Activated T-helper 1 cell treated with anti-CD3 and anti-CD28 coated beads, Interleukin-2, amount 50 U/mL, for 16 hours (primary cell): ENCODE results near the gene BUD23.
"Not testable (repeated sequence)": the region's sequence is repeated elsewhere in the genome, so short reads cannot be mapped to it uniquely, and the experiment has no call there.

ENCODE experiments used
- DNase-seq, 2 donors: peaks; one replicate each; pipeline ENCODE4 v3.0.0-alpha.2; 2020; ENCODE audit warnings: low read depth in 1 of 2, low spot score in 1 of 2

BUD23 gene

DNA sequence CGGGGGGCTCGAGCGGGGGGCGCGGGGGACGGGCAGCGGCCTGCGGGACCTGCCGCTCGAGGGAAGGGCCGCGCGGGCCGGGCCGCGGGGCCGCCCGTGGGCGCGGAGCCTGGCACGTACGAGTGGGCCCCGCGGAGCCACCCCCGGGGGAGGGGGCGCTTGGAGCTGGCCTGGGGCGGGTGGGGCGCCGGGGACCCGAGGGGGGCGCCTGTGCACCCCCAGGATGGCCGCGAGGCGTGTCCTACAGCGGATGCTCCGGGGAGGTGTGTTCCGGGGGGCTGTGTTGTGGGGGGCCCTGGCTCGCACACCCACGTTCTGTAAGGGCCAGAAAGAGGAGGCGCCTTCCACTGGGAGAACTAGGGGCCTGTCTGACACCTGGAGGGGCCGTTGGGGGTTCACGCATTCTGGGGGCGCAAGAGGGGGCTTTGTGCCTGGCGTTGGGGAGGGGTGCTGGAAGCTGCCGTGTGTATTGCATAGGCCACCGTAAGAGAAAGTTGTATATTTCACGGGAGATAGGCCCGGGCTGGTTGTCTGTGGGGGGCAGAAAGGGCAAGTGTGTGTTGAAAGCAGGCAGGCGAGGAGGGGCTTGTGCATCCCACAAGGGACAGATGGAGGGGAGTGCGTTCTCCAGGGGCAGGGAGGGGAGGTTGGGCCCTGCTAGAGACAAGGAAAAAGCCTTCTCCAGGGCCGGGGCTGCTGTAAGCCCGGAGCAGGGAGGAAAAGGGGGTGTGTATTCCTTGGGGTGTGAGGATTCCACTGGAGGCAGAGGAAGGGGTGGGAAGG, 15.1 kb upstream of the BUD23 start:
- DNase-seq: no peak

DNA sequence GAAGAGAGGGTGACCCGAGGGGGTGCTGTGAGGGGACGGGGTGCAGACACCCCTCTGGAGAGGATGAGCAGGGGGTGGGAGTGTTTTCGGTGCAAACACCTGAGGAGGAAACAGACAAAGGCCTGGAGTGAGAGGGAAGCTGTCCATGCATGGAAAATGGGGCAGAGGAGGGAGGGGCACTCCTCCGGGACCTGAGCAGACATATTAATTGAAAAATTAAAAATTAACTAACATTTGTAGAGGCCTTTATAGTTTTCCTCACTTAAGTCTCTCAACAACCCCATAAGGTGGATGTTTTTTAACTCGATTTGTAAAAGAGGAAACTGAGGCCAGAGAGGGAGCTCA, 14.5 kb upstream of the BUD23 start:
- DNase-seq: no peak

DNA sequence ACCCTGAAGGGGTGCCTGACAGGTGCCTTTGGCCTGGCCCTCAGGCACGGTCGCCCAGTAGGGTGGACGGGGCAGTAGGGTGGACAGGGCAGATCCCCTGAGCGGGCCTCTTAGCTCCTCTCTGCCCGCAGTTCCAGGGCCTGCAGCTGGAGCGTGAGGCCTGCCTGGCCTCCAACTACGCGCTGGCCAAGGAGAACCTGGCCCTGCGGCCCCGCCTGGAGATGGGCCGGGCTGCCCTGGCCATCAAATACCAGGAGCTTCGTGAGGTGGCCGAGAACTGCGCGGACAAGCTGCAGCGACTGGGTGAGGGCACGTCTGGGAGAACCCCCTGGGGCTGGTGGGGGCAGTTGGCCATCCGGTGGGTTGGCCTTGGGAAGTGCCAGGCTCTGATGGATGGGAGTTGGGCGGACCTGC, 14.1 kb upstream of the BUD23 start:
- DNase-seq: no peak

GRCh38 chr7:73669858-73670385, 13.5 kb upstream of the BUD23 start:
- DNase-seq: no peak

GRCh38 chr7:73671322-73671661, 12.1 kb upstream of the BUD23 start:
- DNase-seq: no peak

GRCh38 chr7:73671857-73672445, 11.4 kb upstream of the BUD23 start:
- DNase-seq: no peak

- DNase-seq: no peak
Measured at GRCh38 chr7:73674468-73675124, 8.8 kb upstream of the BUD23 start.

- DNase-seq: not testable (repeated sequence)
Measured at GRCh38 chr7:73676062-73676461, 7.3 kb upstream of the BUD23 start.

- DNase-seq: no peak
Measured at GRCh38 chr7:73678862-73679261, 4.5 kb upstream of the BUD23 start.

DNA sequence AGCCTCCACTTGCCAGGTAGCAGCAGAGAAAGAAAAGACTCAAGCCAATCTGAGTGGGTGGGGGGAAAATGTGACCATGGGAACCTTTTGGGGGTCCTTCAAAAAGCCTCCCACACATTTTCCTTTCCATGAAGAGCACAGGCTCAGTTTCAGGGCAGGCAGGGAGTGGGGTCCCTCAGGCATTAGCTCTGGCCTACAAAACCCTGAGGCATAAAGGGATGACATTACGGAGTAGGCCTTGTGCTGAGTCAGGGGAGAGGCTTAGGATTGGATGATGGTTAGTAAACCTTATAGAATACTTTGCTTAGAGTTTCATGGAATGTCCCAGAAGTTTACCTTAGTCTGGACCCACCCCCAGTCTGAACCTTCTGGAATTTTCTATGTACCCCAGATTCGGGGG, 3.7 kb upstream of the BUD23 start:
- DNase-seq: no peak

DNA sequence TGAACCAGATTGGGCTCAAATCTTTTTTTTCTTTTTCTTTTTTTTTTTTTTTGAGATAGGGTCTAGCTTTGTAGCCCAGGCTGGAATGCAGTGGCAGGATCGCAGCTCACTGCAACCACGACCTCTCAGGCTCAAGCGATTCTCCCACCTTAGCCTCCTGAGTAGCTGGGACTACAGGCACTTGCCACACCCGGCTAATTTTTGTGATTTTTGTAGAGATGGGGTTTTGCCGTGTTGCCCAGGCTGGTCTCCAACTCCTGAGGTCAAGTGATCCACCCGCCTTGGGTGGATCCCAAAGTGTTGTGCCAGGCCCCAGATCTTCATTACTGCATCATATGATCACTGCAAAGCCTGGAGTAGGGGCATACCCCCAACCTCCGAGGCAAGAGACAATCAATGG, 2.9 kb upstream of the BUD23 start:
- no peak for DNase-seq

- no peak for DNase-seq
Measured at GRCh38 chr7:73681031-73681430, 2.4 kb upstream of the BUD23 start.

GRCh38 chr7:73682745-73683055, 697 bp upstream of the BUD23 start:
- DNase-seq: no peak

DNA sequence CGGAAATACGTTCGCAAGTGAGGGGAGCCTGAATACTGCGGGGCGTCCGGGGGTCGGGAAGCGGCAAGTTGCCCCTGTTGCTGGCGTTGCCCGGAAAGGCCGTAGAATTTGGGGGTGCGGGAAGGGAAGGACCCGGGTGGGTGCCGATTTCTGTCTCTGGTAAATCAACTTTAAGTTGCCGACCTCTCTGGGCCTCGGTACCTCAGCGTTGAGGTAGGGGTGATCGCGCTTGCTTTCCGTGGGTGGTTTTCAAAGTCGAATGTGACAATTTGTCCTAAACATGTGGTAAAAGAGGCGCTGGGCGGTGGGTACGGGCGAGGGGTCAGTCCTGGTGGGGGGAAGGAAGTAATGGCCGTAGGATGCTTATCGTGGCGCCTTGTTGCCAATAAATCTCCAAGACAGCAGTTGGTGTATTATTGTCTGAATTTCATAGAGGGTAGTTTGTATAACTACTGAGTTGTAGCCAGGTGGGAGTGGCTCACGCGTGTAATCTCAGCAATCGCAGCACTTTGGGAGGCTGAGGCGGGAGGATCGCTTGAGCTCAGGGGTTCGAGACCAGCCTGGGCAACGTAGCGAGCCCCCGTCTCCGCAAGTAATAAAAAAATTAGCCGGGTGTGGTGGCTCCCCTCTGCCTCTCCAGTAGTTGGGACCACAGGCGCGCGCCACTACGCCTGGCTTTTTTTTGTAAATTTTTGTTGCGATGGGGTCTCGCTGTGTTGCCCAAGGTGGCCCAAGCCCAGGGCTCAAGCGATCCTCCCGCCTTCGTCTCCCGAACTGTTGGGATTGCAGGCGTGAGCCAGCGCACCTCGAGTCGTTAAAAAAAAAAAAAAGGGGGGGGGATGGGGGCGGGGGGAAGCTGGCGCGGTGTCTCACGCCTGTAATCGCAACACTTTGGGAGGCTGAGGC, 644 bp downstream of the BUD23 start:
- no peak for DNase-seq

- no peak for DNase-seq
Measured at GRCh38 chr7:73685311-73685710, 1.9 kb downstream of the BUD23 start.

- no peak for DNase-seq
Measured at GRCh38 chr7:73688288-73688687, 4.9 kb downstream of the BUD23 start.

- DNase-seq: no peak
Measured at GRCh38 chr7:73690646-73691045, 7.2 kb downstream of the BUD23 start.

DNA sequence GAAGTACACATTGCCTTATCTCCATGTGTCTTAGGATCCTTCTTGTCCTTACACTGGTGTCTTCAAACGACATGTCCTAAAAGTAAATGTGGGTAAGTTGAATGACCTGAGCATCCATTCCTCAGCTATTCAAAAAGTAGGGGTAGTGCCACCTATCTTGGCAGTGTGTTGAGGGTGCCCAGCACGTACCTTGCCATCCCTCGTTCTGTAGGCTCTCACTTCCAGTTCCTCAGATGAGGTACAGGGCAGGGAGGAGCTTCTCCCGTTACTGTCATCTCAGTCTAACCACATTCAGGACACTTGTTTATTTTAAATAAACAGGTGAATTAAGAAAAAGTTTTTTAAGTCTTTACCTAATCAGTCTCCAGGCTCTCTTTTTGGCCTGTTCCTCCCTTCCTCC, 13.0 kb downstream of the BUD23 start:
- DNase-seq: no peak

DNA sequence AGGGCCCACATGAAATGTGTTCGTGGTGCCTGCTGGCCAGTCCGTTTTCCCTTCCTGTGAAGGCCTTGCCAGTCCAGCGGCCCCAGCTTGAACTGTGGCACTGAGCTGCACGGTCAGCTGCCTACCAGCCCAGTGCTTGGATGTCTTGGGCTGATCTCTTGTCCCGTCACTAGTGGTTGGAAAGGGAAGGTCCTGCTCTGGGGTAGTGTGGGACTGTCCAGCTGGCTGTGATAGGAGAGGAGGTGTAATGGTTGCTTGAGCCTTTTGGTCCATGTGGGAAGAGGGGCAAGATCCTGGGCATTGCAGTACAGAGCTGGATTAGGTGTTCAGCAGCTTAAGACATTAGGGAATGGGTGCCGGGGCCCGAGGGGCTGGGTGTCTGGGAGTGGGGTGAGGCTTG, 15.0 kb downstream of the BUD23 start:
- DNase-seq: no peak

DNA sequence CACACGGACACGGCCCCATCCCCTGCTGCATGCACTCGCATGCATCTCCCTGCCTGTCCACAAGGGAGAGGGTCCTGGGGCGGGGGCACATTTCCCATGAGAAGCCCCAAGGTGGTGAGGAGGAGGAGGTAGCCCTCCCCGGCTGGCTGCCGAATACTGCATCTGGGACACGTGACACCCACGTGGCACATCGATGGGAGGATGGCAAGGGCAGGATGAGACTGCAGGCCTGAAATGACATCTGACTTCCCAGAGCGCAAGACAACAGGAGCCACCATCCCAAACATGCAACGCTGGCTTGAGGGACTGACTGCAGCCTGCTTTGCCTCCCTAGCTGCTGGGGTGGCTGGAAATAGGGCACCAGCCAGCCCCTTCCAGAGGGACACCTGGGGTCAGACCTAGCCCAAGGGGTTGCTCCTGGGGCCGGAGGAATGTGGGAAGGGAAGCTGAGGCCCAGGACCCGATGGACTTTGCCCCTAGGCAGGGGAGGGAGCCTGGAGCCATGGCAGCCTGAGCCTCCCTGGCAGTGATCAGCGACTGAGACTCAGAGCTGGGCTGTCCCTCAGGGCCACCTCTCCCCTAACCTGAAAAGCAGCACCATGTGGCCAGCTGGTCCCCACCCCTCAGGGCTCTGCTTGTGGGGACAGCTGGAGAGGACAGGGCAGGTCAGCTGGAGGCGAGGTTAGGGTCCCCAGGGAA, 16.1 kb downstream of the BUD23 start:
- no peak for DNase-seq

- DNase-seq: no peak
Measured at GRCh38 chr7:73700069-73700423, 16.6 kb downstream of the BUD23 start.
